H9 (cell line): Measurements from ENCODE around the gene BCAR3. TPM values are rescaled to one million over a fixed set of nuclear protein-coding genes. Genes with fewer than 3 reads are reported as not detected.
"Not testable (repeated sequence)": the region's sequence is repeated elsewhere in the genome, so short reads cannot be mapped to it uniquely, and the experiment has no call there.

Source experiments
- DNase-seq: peaks from one replicate; pipeline ENCODE4 v3.0.0-alpha.2; 2017
- H2AFZ ChIP-seq: one replicate; pipeline ENCODE4 v1.6.1; 2013; ENCODE audit warnings: mild to moderate bottlenecking, low read length, control low read depth, moderate library complexity
- H2AK5ac ChIP-seq: 2 replicates; pipeline ENCODE4 v1.6.1; 2013; ENCODE audit warnings: low read length, control low read depth, mixed read lengths; ENCODE audit not compliant: insufficient read length
- H2BK120ac ChIP-seq: one replicate; pipeline ENCODE4 v1.6.1; 2013; ENCODE audit warnings: low read depth, mild to moderate bottlenecking, low read length, control low read depth, inconsistent platforms; ENCODE audit not compliant: poor library complexity, severe bottlenecking
- H2BK12ac ChIP-seq: 2 replicates; pipeline ENCODE4 v1.6.1; 2013; ENCODE audit warnings: low read length, control low read depth, mixed read lengths, low read depth; ENCODE audit not compliant: insufficient read length
- H2BK15ac ChIP-seq: 2 replicates; pipeline ENCODE4 v1.6.1; 2013; ENCODE audit warnings: low read depth, low read length, control low read depth
- H2BK20ac ChIP-seq: one replicate; pipeline ENCODE4 v1.6.1; 2013; ENCODE audit warnings: low read depth, mild to moderate bottlenecking, low read length, control low read depth, inconsistent platforms; ENCODE audit not compliant: poor library complexity, severe bottlenecking
- H2BK5ac ChIP-seq: 2 replicates; pipeline ENCODE4 v1.6.1; 2013; ENCODE audit warnings: low read length, control low read depth, mixed read lengths; ENCODE audit not compliant: insufficient read length
- H3K14ac ChIP-seq: 2 replicates; pipeline ENCODE4 v1.6.1; 2013; ENCODE audit warnings: low read length, control low read depth; ENCODE audit not compliant: insufficient read depth
- H3K18ac ChIP-seq: 2 replicates; pipeline ENCODE4 v1.6.1; 2013; ENCODE audit warnings: low read depth, mild to moderate bottlenecking, mixed read lengths, low read length, control low read depth; ENCODE audit not compliant: insufficient read length
- H3K23ac ChIP-seq: 2 replicates; pipeline ENCODE4 v1.6.1; 2013; ENCODE audit warnings: low read length, control low read depth, mixed read lengths, low read depth; ENCODE audit not compliant: insufficient read length
- H3K23me2 ChIP-seq: 2 replicates; pipeline ENCODE4 v1.6.1; 2013; ENCODE audit warnings: low read depth, mild to moderate bottlenecking, mixed read lengths, low read length, control low read depth; ENCODE audit not compliant: insufficient read length, poor library complexity, severe bottlenecking
- H3K27ac ChIP-seq: 2 replicates; pipeline ENCODE4 v1.5.1; 2013; ENCODE audit warnings: low read length, control low read depth, mixed read lengths, low read depth; ENCODE audit not compliant: insufficient read length
- H3K27me3 ChIP-seq: 2 replicates; pipeline ENCODE4 v1.6.1; 2013; ENCODE audit warnings: low read length, control low read depth, inconsistent platforms; ENCODE audit not compliant: insufficient read depth
- H3K4ac ChIP-seq: 2 replicates; pipeline ENCODE4 v1.6.1; 2013; ENCODE audit warnings: low read depth, mild to moderate bottlenecking, control low read depth, inconsistent platforms, low read length, moderate library complexity
- H3K4me1 ChIP-seq: 2 replicates; pipeline ENCODE4 v1.6.1; 2013; ENCODE audit warnings: low read length, control low read depth, inconsistent platforms; ENCODE audit not compliant: insufficient read depth
- H3K4me2 ChIP-seq: 2 replicates; pipeline ENCODE4 v1.6.1; 2013; ENCODE audit warnings: low read length, control low read depth, mixed read lengths; ENCODE audit not compliant: insufficient read length, insufficient read depth
- H3K56ac ChIP-seq: 2 replicates; pipeline ENCODE4 v1.6.1; 2013; ENCODE audit warnings: low read depth, mild to moderate bottlenecking, mixed read lengths, low read length, control low read depth; ENCODE audit not compliant: insufficient read length
- H3K79me1 ChIP-seq: 2 replicates; pipeline ENCODE4 v1.6.1; 2013; ENCODE audit warnings: low read depth, mild to moderate bottlenecking, moderate library complexity, low read length, control low read depth, inconsistent platforms; ENCODE audit not compliant: insufficient read depth, poor library complexity, severe bottlenecking
- H3K79me2 ChIP-seq: 2 replicates; pipeline ENCODE4 v1.6.1; 2013; ENCODE audit warnings: low read length, control low read depth, inconsistent platforms; ENCODE audit not compliant: insufficient read depth
- H3K9ac ChIP-seq: 2 replicates; pipeline ENCODE4 v1.6.1; 2013; ENCODE audit warnings: low read length, control low read depth, mixed read lengths; ENCODE audit not compliant: insufficient read length; ENCODE audit errors: extremely low read depth
- H3K9me3 ChIP-seq: one replicate; pipeline ENCODE4 v1.6.1; 2013; ENCODE audit warnings: low read depth, low read length, inconsistent platforms; ENCODE audit not compliant: control insufficient read depth
- H3T11ph ChIP-seq: one replicate; pipeline ENCODE4 v1.6.1; 2013; ENCODE audit warnings: mild to moderate bottlenecking, low read length, control low read depth, inconsistent platforms
- H4K20me1 ChIP-seq: one replicate; pipeline ENCODE4 v1.6.1; 2013; ENCODE audit not compliant: control insufficient read depth, insufficient read length, insufficient read depth
- H4K5ac ChIP-seq: 2 replicates; pipeline ENCODE4 v1.6.1; 2013; ENCODE audit warnings: low read depth, mild to moderate bottlenecking, mixed read lengths, low read length, control low read depth; ENCODE audit not compliant: insufficient read length
- H4K8ac ChIP-seq: replicated peaks from 2 replicates; pipeline ENCODE4 v1.6.1; 2013; ENCODE audit warnings: low read length, control low read depth, mixed read lengths, low read depth; ENCODE audit not compliant: insufficient read length
- H4K91ac ChIP-seq: 2 replicates; pipeline ENCODE4 v1.6.1; 2013; ENCODE audit warnings: low read depth, mild to moderate bottlenecking, moderate library complexity, mixed read lengths, low read length, control low read depth; ENCODE audit not compliant: insufficient read length
- H3K27ac Mint-ChIP-seq, 3 experiments: 2 replicates in 2 of 3; 3 replicates in 1 of 3; pipeline ENCODE4 v1.8.0; 2020 to 2021; ENCODE audit warnings: mixed read lengths in 3 of 3, mild to moderate bottlenecking in 1 of 3, moderate library complexity in 1 of 3
- H3K27me3 Mint-ChIP-seq: 2 replicates; pipeline ENCODE4 v1.8.0; 2021; ENCODE audit warnings: low read depth, mild to moderate bottlenecking, moderate library complexity, mixed read lengths
- H3K36me3 Mint-ChIP-seq, 3 experiments: 2 replicates in 2 of 3; 3 replicates in 1 of 3; pipeline ENCODE4 v1.8.0; 2020 to 2021; ENCODE audit warnings: low read depth in 3 of 3, mixed read lengths in 3 of 3; ENCODE audit not compliant: insufficient read depth in 1 of 3
- H3K4me1 Mint-ChIP-seq, 2 experiments: 2 replicates each; pipeline ENCODE4 v1.8.0; 2020; ENCODE audit warnings: mixed read lengths in 2 of 2
- H3K4me3 Mint-ChIP-seq, 2 experiments: 2 replicates in 1 of 2; 3 replicates in 1 of 2; pipeline ENCODE4 v1.8.0; 2020 to 2021; ENCODE audit warnings: mild to moderate bottlenecking in 2 of 2, mixed read lengths in 2 of 2, moderate library complexity in 1 of 2
- H3K9me3 Mint-ChIP-seq, 2 experiments: 2 replicates in 1 of 2; 3 replicates in 1 of 2; pipeline ENCODE4 v1.8.0; 2020; ENCODE audit warnings: mild to moderate bottlenecking in 2 of 2, mixed read lengths in 2 of 2, moderate library complexity in 1 of 2
- CTCF ChIP-seq: fragments of 200-600 bp; sonication (generic); conservative IDR thresholded peaks from 3 replicates; pipeline ENCODE4 v1.8.0; 2021; ENCODE audit warnings: antibody characterized with exemption, mild to moderate bottlenecking
- WGBS: extraction: QIAGEN DNeasy Blood & Tissue Kit; methylation state at CpG from one replicate; pipeline ENCODE4 v1.1.7; 2013; ENCODE audit warnings: missing lambda C conversion rate, low lambda C conversion rate, mixed read lengths; ENCODE audit not compliant: insufficient read length; ENCODE audit errors: extremely low coverage; 5-methylcytosine and 5-hydroxymethylcytosine counted together
- total RNA-seq: library from RNA; stranded (reverse); gene quantifications from 2 replicates; pipeline ENCODE4 v1.2.1, GENCODE V29; 2021

The BCAR3 gene
- total RNA-seq, 1 experiment from 2014 or later, result 4.9 TPM

GRCh38 chr1:93675271-93675670 is 6.4 kb downstream of the BCAR3 start:
- DNase-seq, result peak; percentile 11
- Histone ChIP-seq H3K4me1 (peaks cover 6% of the 10 kb centered on the region; the same call in 1 of the 2 replicates), H2BK20ac (no peak overlapping the region), H3K4ac (no peak overlapping the region), H3K27me3 (no peaks in the 10 kb centered on the region), H3K23ac (no peak overlapping the region), H3K18ac (no peak overlapping the region), H3K56ac (no peak overlapping the region), H3K9me3 (no peaks in the 10 kb centered on the region), H2BK120ac (no peak overlapping the region), H3K23me2 (peaks cover 1% of the 10 kb centered on the region), H2BK15ac (no peak overlapping the region), H3K79me1 (no peaks in the 10 kb centered on the region), H4K8ac (no peak overlapping the region), H4K5ac (no peak overlapping the region), H3K79me2 (peaks cover 3% of the 10 kb centered on the region; the same call in 1 of the 2 replicates), H2AFZ (no peak overlapping the region), H3K27ac (no peak overlapping the region), H3T11ph (no peak overlapping the region), H3K4me2 (no peak overlapping the region), H4K20me1 (no peaks in the 10 kb centered on the region), H3K9ac (no peak overlapping the region), H2BK5ac (no peak overlapping the region), H3K14ac (no peak overlapping the region), H2AK5ac (no peak overlapping the region), H2BK12ac (no peak overlapping the region), H4K91ac (no peak overlapping the region)
- Mint-ChIP-seq H3K27ac (no peak overlapping the region; a peak in 1 of 7 replicates), H3K36me3 (peaks cover 5 to 19% (median 8%) of the 10 kb centered on the region in 3 experiments), H3K27me3 (peaks cover 9% of the 10 kb centered on the region), H3K4me3 (no peak overlapping the region), H3K9me3 (no peaks in the 10 kb centered on the region), H3K4me1 (peaks cover 39 to 42% of the 10 kb centered on the region in 2 experiments)
- no CpG with 5 or more reads among the region's 3 CpGs for WGBS
- no peak for TF ChIP-seq CTCF

GRCh38 chr1:93674071-93674470 is 7.6 kb downstream of the BCAR3 start:
- H3K4me1 ChIP-seq, H3K9me3 ChIP-seq, H3K18ac ChIP-seq, H4K5ac ChIP-seq, H3K23ac ChIP-seq, H2BK5ac ChIP-seq, H3K79me2 ChIP-seq, H3K56ac ChIP-seq, H2BK20ac ChIP-seq, H4K20me1 ChIP-seq, H3K9me3 Mint-ChIP-seq, H3K14ac ChIP-seq, H3K4me3 Mint-ChIP-seq, H2BK120ac ChIP-seq, H3K4ac ChIP-seq, H2BK15ac ChIP-seq, H3K9ac ChIP-seq, DNase-seq, H3K27ac Mint-ChIP-seq, H3K23me2 ChIP-seq, H2BK12ac ChIP-seq, H2AFZ ChIP-seq, H3K27ac ChIP-seq, H3T11ph ChIP-seq, H3K27me3 Mint-ChIP-seq, H4K91ac ChIP-seq, H3K4me2 ChIP-seq, H4K8ac ChIP-seq, H3K79me1 ChIP-seq, H3K27me3 ChIP-seq, H2AK5ac ChIP-seq: not testable (repeated sequence)
- no CpG with 5 or more reads among the region's 6 CpGs for WGBS
- peaks cover 30 to 32% of the 10 kb centered on the region in 2 experiments for H3K4me1 Mint-ChIP-seq
- H3K36me3 Mint-ChIP-seq, result peaks cover 4 to 19% (median 8%) of the 10 kb centered on the region in 3 experiments; a peak in 6 of 7 replicates
